GM19035 (cell line): Measurements from ENCODE around the gene CLIC6.

ENCODE experiments used
- ATAC-seq: cut with Tn5 transposase; IDR thresholded peaks from one replicate; pipeline ENCODE4 v1.9.1; 2021; ENCODE audit not compliant: unreplicated experiment

CLIC6 gene

GRCh38 chr21:34762786-34763185 is 94.0 kb downstream of the CLIC6 start:
- no peak for ATAC-seq

GRCh38 chr21:34764715-34765284 is 96.0 kb downstream of the CLIC6 start:
- no peak for ATAC-seq

- no peak for ATAC-seq
Observed at GRCh38 chr21:34765619-34766018, 96.8 kb downstream of the CLIC6 start.

DNA sequence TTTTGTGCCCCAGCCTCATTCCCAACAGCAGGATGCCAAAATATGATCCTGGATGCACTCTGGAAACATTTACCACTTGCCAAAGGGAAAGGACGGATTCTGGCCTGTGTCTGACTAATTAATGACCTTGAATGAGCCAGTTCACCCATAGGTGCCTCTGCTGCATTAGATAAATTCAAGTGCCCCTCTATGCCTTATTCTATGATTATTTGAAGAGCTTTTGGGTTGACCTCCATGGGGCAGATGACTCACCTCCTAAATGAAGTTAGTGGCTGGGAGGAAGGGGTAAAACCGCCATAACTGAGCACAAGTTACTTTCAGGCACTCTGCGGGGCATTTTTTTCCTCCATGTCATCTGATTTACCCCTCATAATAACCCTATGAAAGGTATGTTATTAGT is 98.1 kb downstream of the CLIC6 start:
- ATAC-seq, result no peak
